Mesodermal cell (in vitro differentiated cells): Measurements from ENCODE around the gene CACNA1A.

Experiments used
- H3K27ac ChIP-seq: 2 replicates; pipeline ENCODE4 v1.7.0; 2013; ENCODE audit warnings: mild to moderate bottlenecking, low read depth, low read length, moderate library complexity; ENCODE audit not compliant: severe bottlenecking
- H3K36me3 ChIP-seq: 2 replicates; pipeline ENCODE4 v1.7.1; 2013; ENCODE audit warnings: mild to moderate bottlenecking, low read length, moderate library complexity; ENCODE audit not compliant: control insufficient read depth, insufficient read depth
- H3K4me1 ChIP-seq: one replicate; pipeline ENCODE4 v1.7.1; 2013; ENCODE audit warnings: mild to moderate bottlenecking, low read length; ENCODE audit not compliant: insufficient read depth, control insufficient read depth, poor library complexity, severe bottlenecking
- H3K4me3 ChIP-seq: 2 replicates; pipeline ENCODE4 v1.7.0; 2013; ENCODE audit warnings: low read length, control low read depth, mild to moderate bottlenecking; ENCODE audit not compliant: insufficient read depth, poor library complexity, severe bottlenecking; ENCODE audit errors: extremely low read depth
- H3K9me3 ChIP-seq: 2 replicates; pipeline ENCODE4 v1.7.1; 2013; ENCODE audit warnings: mild to moderate bottlenecking, low read length, moderate library complexity; ENCODE audit not compliant: control insufficient read depth
- WGBS, 2 experiments: methylation state at CpG; one replicate each; pipeline ENCODE4 v1.1.5; 2013; ENCODE audit warnings: missing lambda C conversion rate in 2 of 2; ENCODE audit not compliant: insufficient coverage in 2 of 2; 5-methylcytosine and 5-hydroxymethylcytosine counted together

The CACNA1A gene

DNA sequence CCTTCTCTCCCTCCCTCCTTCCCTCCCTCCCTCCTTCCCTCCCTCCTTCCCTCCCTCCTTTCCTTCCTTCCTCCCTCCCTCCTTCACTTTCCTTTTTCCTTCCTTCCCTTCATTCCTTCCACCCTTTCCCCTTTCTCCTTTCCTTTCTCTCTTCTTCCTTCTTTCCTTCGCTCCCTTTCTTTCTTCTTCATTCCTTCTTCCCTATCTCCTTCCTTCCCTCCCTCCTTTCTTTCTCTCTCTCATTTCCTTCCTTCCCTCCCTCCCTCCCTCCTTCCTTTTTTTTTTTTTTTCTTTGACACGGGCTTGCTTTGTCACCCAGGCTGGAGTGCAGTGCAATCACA, 250.6 kb downstream of the CACNA1A start:
- no peak overlapping the region for H3K27ac ChIP-seq
- H3K9me3 ChIP-seq: no peaks in the 10 kb centered on the region
- no peaks in the 10 kb centered on the region for H3K36me3 ChIP-seq
- no peaks in the 10 kb centered on the region for H3K4me1 ChIP-seq
- no peak overlapping the region for H3K4me3 ChIP-seq
- 100% methylated on average over 1 of the region's 2 CpGs for WGBS, 2 experiments

DNA sequence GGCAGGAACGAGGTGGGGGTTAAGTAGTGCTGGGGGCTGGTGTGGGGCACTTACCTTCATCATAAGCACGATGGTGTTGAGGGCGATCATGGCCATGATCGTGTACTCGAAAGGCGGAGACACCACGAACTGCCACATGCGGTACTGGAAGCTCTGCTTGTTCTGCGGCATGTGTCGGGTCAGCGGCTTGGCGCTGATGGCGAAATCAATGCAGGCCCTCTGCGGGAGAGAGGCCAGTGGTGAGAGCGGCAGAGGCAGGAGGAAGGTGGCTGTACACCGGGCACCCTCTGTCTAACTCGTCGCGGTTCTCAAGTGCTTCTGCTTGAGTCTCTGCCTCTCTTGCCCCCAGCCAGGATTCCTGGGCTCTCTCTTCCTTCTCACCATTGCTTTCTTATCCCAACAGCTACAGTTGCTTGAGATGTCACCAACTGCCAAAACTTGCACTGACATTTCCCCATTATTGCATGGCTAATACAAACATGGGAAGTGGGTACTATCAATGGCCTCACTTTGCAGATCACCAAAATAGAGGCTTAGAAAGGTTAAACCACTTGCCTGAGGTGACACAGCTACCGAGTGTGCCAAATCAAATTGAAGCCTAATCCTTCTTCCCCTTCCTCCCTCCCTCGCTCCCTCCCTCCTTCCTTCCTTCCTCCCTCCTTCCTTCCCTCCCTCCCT, 251.1 kb downstream of the CACNA1A start:
- Histone ChIP-seq H3K4me1 (no peaks in the 10 kb centered on the region), H3K36me3 (no peaks in the 10 kb centered on the region), H3K9me3 (no peaks in the 10 kb centered on the region), H3K27ac (no peak overlapping the region), H3K4me3 (no peak overlapping the region)
- WGBS, 2 experiments: 92 to 93% methylated on average over 17 to 20 of the region's 21 CpGs

DNA sequence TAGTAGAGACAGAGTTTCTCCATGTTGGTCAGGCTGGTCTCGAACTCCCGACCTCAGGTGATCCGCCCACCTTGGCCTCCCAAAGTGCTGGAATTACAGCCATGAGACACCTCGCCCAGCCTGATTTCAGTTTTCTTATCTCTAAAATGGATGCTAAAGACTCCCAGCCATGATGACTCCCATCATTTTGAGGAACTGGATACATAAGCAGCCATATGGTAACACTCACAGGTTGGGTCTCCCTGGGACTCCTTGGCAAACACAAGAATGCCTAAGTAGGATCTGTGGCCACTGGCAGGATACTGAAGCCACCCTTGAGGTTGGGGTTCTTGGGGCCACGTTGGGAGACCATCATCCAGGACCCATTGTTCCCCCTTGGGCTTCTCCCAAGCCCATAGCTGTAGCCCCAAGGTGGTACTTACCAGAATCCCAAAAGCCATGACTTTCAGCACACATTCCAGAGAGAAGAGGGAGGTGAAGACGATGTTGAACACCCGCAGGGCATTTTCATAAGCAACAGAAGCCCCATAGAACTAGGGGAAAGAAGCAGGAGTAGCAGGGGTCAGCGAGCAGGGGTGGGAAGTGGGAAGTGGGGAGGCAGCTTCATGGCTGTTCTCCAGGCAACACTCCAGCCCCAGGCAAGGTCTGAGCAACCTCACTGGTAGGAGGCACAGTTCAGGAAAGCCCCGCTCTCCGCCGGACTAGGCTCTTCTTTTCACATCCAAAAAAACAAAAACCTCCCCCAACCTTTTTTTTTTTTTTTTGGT, 253.5 kb downstream of the CACNA1A start:
- no peak overlapping the region for H3K27ac ChIP-seq
- H3K4me1 ChIP-seq: no peaks in the 10 kb centered on the region
- no peak overlapping the region for H3K4me3 ChIP-seq
- WGBS, 2 experiments: 88 to 94% methylated on average over 7 to 10 of the region's 11 CpGs
- H3K9me3 ChIP-seq: no peaks in the 10 kb centered on the region
- H3K36me3 ChIP-seq: no peaks in the 10 kb centered on the region

DNA sequence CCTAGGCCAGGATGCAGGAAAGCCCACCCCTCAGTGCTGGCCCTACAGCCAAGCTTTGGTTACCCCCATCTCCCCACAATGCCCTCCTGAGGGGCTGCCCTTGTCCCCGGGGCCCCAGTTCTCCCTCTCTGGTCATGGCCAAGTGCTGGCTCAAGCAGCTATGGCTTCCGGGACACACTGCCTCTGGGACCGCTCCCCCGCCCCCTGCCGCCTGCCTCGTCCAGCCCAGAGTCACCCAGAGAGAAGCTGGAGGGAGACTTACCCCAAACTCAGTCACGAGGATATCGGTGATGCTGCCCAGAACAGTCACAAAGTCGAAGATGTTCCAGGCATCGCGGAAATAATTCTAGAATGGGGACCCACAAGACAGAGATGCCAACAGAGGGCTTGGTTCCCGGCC, 261.4 kb downstream of the CACNA1A start:
- Histone ChIP-seq H3K9me3 (no peaks in the 10 kb centered on the region), H3K27ac (no peak overlapping the region), H3K36me3 (no peaks in the 10 kb centered on the region), H3K4me3 (no peak overlapping the region), H3K4me1 (peaks cover 4% of the 10 kb centered on the region)
- 92 to 95% methylated on average over 12 of the region's 12 CpGs for WGBS, 2 experiments

DNA sequence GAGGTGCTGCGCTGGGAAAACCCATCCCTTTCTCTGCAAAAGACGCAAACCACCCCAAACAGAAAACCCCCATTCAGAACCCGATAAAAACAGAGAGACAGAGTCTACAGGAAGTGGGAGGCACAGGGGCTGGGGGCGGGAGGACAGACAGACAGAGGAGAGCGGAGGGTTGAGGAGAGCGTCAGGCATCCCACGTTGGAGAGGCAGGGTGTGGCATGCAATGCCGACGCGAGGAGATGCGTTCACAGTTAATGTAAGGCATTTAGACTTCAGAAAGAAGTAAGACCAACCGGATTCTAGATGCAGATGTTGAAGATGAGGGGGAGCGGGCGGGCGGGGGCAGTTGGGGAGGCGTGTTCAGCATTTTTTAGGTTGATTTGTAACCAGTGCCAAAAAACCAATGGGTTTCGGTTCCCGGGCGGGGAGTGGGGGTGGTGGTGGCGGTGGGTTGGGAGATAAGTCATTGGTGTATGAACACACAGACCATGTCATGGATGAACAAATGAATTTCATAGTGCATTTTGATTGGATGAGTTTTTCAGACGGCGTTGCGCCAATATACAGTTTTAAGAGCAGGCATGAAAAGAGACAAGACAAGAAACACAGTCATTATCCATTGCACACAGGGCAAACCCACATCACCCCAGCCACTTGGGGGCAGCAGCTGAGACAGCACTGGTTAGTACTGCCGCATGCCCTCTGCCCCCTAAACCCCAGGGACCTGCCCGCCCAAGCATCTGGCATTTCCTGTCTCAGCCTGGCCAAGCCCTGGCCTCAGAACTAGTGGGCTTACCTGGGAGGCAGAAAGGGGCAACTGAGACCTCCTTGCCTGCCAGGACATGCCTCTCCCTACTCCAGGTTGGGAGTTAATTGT, 264.8 kb downstream of the CACNA1A start:
- no peak overlapping the region for H3K27ac ChIP-seq
- H3K4me1 ChIP-seq: peaks cover 4% of the 10 kb centered on the region
- 83 to 86% methylated on average over 22 to 23 of the region's 25 CpGs for WGBS, 2 experiments
- H3K4me3 ChIP-seq: no peak overlapping the region
- H3K36me3 ChIP-seq: no peaks in the 10 kb centered on the region
- no peaks in the 10 kb centered on the region for H3K9me3 ChIP-seq

DNA sequence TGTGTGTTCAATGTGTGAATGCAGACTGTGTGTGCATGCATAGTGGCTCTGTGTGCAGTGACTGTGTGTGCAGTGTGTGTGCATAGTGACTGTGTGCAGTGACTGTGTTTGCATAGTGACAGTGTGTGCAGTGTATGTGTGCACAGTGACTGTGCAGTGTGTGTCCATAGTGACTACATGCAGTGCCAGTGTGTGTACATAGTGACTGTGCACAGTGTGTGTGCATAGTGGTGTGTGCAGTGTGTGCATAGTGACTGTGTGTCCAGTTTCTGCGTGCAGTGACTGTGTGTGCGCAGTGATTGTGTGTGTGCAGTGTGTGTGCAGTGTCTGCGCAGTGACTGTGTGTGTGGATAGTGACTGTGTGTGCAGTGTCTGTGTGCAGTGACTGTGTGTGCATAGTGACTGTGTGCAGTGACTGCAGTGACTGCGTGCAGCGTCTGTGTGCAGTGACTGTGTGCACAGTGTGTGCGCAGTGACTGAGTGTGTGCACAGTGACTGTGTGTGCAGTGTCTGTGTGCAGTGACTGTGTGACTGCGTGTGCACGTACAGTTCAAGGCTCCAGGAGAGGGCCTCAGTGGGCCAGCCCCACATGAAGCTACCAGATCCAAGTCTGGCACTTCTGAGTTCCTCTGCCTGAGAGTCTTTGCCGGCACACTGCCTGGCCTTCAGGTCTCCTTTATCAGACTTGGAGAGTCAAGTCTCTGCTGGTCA, 265.8 kb downstream of the CACNA1A start:
- WGBS, 2 experiments: 90 to 92% methylated on average over 8 to 9 of the region's 9 CpGs
- H3K4me3 ChIP-seq: no peak overlapping the region
- no peaks in the 10 kb centered on the region for H3K36me3 ChIP-seq
- H3K9me3 ChIP-seq: peaks cover 9% of the 10 kb centered on the region
- peaks cover 4% of the 10 kb centered on the region for H3K4me1 ChIP-seq
- no peak overlapping the region for H3K27ac ChIP-seq

DNA sequence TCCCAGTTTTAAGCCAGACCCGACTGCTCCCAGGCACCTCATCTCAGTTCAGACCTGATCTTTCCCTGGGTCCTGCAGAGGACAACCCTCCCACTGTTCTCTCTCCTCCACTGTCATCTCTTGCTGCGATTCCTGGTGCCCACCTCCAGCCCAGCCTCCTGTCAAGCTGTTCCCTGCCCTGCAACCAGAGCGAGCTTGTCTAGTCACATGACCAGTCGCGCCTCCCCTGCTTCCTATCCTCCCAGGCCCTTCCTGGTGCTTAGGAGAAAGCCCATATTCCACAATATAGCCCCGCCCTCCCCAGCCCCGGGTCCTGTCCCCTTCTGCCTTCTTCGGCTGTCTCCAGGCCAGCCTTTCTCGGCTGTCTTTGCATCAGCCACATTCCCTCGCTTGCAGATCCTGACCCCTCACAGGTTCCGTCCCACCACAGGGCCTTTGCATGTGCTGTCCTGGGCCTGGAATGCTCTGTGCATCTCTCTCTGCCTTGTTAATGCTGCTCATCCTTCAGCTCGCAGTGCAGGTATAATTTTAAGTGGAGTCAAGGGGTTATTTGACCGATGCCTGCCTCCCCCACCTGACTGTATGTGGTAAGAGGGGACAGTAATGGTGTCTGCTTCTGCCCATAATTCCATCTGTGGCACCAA, 267.3 kb downstream of the CACNA1A start:
- peaks cover 4% of the 10 kb centered on the region for H3K4me1 ChIP-seq
- WGBS, 2 experiments: 88% methylated on average over 12 to 13 of the region's 13 CpGs
- H3K9me3 ChIP-seq: peaks cover 13% of the 10 kb centered on the region
- H3K4me3 ChIP-seq: no peak overlapping the region
- no peaks in the 10 kb centered on the region for H3K36me3 ChIP-seq
- no peak overlapping the region for H3K27ac ChIP-seq

DNA sequence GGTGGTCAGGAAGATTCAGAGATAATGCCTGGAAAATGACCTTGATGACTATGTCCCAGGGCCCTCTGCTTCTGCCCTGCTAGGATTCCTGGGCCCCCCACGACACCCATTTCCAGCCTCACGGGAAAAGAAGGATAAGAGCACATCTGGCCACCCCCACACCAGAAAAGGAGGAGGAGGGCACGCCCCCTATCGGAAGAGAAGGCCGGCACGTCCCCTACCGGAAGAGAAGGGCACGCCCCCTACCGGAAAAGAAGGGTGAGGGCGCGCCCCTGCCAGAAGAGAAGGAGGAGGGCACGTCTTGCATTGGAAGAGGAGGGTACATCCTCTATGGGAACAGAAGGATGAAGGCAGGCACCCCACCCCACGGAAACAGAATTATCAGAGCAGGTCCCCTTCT, 271.8 kb downstream of the CACNA1A start:
- 34 to 43% methylated on average over 11 to 13 of the region's 13 CpGs for WGBS, 2 experiments
- Histone ChIP-seq H3K4me1 (peaks cover 3% of the 10 kb centered on the region), H3K9me3 (peaks cover 13% of the 10 kb centered on the region), H3K4me3 (no peak overlapping the region), H3K27ac (no peak overlapping the region), H3K36me3 (no peaks in the 10 kb centered on the region)

DNA sequence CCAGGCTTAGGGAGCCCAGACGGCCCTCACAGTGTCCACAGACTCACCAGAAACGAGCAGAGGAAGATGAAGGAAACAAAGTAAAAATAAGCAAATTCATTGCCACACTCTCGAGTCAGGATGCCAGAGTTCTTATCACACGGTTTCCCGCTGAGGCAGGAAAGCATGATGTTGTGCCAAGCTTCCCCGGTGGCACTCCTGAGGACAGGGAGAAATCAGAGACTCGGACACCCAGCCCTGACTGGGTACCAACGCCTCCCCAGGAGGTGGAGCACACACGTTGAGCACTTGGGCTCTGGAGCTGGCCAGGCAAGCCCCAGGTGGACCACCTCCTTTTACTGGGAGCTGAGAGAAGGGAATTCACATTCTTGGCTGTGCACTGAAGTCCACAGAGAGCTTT, 274.6 kb downstream of the CACNA1A start:
- H3K36me3 ChIP-seq: no peaks in the 10 kb centered on the region
- H3K9me3 ChIP-seq: peaks cover 13% of the 10 kb centered on the region
- peaks cover 3% of the 10 kb centered on the region for H3K4me1 ChIP-seq
- 76 to 77% methylated on average over 8 to 9 of the region's 9 CpGs for WGBS, 2 experiments
- no peak overlapping the region for H3K4me3 ChIP-seq
- H3K27ac ChIP-seq: no peak overlapping the region

DNA sequence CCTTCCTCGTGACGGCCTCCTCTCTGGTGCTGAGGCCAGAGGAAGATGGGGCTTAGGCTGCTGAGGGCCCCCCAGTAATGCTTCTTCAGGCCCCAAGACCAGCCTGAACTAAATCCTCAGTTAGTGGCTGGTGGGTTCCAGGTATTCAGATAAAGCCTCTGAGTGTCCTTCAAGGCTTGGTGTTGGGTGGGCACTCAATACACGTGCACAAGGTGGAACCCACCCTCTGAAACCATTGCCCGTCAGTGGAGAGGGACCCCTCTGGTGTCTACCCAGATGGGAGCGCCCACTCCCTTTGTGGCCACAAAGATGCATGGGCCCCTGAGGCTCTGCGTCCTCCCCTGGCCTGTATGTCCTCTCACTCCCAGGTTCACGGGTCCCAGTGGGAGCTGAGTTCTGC, 277.0 kb downstream of the CACNA1A start:
- no peaks in the 10 kb centered on the region for H3K36me3 ChIP-seq
- peaks cover 3% of the 10 kb centered on the region for H3K4me1 ChIP-seq
- no peaks in the 10 kb centered on the region for H3K9me3 ChIP-seq
- WGBS, 2 experiments: 91 to 92% methylated on average over 5 to 7 of the region's 7 CpGs
- H3K27ac ChIP-seq: no peak overlapping the region
- no peak overlapping the region for H3K4me3 ChIP-seq
